Measurements from ENCODE around the gene ZNF180.

- TF ChIP-seq CTCF (conservative IDR thresholded peaks at IDR 0.05; ENCODE audit: low read depth in 2 of 2) (no peak), POLR2AphosphoS5 (IDR thresholded peaks at IDR 0.05; ENCODE audit: low read depth) (no peak), EZH2phosphoT487 (IDR thresholded peaks at IDR 0.05; ENCODE audit: unreplicated experiment) (no peak), EZH2 (IDR thresholded peaks at IDR 0.05; ENCODE audit: low read depth, unreplicated experiment) (no peak), NANOG (IDR thresholded peaks at IDR 0.05; ENCODE audit: borderline replicate concordance) (no peak), CREB1 (CRISPR knock-in tag; IDR thresholded peaks at IDR 0.05; ENCODE audit: low read depth) (no peak), STAT1 (IDR thresholded peaks at IDR 0.05; ENCODE audit: unreplicated experiment) (no peak), JUNB (IDR thresholded peaks at IDR 0.05; ENCODE audit: unreplicated experiment) (no peak), ETS1 (IDR thresholded peaks at IDR 0.05) (no peak)
- TF ChIP-seq, protein P1, sequence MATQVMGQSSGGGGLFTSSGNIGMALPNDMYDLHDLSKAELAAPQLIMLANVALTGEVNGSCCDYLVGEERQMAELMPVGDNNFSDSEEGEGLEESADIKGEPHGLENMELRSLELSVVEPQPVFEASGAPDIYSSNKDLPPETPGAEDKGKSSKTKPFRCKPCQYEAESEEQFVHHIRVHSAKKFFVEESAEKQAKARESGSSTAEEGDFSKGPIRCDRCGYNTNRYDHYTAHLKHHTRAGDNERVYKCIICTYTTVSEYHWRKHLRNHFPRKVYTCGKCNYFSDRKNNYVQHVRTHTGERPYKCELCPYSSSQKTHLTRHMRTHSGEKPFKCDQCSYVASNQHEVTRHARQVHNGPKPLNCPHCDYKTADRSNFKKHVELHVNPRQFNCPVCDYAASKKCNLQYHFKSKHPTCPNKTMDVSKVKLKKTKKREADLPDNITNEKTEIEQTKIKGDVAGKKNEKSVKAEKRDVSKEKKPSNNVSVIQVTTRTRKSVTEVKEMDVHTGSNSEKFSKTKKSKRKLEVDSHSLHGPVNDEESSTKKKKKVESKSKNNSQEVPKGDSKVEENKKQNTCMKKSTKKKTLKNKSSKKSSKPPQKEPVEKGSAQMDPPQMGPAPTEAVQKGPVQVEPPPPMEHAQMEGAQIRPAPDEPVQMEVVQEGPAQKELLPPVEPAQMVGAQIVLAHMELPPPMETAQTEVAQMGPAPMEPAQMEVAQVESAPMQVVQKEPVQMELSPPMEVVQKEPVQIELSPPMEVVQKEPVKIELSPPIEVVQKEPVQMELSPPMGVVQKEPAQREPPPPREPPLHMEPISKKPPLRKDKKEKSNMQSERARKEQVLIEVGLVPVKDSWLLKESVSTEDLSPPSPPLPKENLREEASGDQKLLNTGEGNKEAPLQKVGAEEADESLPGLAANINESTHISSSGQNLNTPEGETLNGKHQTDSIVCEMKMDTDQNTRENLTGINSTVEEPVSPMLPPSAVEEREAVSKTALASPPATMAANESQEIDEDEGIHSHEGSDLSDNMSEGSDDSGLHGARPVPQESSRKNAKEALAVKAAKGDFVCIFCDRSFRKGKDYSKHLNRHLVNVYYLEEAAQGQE (IDR thresholded peaks at IDR 0.05; ENCODE audit: unreplicated experiment) = no peak
- TF ChIP-seq, protein P2, sequence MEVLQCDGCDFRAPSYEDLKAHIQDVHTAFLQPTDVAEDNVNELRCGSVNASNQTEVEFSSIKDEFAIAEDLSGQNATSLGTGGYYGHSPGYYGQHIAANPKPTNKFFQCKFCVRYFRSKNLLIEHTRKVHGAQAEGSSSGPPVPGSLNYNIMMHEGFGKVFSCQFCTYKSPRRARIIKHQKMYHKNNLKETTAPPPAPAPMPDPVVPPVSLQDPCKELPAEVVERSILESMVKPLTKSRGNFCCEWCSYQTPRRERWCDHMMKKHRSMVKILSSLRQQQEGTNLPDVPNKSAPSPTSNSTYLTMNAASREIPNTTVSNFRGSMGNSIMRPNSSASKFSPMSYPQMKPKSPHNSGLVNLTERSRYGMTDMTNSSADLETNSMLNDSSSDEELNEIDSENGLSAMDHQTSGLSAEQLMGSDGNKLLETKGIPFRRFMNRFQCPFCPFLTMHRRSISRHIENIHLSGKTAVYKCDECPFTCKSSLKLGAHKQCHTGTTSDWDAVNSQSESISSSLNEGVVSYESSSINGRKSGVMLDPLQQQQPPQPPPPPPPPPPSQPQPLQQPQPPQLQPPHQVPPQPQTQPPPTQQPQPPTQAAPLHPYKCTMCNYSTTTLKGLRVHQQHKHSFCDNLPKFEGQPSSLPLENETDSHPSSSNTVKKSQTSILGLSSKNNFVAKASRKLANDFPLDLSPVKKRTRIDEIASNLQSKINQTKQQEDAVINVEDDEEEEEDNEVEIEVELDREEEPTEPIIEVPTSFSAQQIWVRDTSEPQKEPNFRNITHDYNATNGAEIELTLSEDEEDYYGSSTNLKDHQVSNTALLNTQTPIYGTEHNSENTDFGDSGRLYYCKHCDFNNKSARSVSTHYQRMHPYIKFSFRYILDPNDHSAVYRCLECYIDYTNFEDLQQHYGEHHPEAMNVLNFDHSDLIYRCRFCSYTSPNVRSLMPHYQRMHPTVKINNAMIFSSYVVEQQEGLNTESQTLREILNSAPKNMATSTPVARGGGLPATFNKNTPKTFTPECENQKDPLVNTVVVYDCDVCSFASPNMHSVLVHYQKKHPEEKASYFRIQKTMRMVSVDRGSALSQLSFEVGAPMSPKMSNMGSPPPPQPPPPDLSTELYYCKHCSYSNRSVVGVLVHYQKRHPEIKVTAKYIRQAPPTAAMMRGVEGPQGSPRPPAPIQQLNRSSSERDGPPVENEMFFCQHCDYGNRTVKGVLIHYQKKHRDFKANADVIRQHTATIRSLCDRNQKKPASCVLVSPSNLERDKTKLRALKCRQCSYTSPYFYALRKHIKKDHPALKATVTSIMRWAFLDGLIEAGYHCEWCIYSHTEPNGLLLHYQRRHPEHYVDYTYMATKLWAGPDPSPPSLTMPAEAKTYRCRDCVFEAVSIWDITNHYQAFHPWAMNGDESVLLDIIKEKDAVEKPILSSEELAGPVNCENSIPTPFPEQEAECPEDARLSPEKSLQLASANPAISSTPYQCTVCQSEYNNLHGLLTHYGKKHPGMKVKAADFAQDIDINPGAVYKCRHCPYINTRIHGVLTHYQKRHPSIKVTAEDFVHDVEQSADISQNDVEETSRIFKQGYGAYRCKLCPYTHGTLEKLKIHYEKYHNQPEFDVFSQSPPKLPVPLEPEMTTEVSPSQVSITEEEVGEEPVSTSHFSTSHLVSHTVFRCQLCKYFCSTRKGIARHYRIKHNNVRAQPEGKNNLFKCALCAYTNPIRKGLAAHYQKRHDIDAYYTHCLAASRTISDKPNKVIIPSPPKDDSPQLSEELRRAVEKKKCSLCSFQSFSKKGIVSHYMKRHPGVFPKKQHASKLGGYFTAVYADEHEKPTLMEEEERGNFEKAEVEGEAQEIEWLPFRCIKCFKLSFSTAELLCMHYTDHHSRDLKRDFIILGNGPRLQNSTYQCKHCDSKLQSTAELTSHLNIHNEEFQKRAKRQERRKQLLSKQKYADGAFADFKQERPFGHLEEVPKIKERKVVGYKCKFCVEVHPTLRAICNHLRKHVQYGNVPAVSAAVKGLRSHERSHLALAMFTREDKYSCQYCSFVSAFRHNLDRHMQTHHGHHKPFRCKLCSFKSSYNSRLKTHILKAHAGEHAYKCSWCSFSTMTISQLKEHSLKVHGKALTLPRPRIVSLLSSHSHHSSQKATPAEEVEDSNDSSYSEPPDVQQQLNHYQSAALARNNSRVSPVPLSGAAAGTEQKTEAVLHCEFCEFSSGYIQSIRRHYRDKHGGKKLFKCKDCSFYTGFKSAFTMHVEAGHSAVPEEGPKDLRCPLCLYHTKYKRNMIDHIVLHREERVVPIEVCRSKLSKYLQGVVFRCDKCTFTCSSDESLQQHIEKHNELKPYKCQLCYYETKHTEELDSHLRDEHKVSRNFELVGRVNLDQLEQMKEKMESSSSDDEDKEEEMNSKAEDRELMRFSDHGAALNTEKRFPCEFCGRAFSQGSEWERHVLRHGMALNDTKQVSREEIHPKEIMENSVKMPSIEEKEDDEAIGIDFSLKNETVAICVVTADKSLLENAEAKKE (CRISPR knock-in tag; IDR thresholded peaks at IDR 0.05) = no peak
These were observed 39.7 kb upstream of the ZNF180 start for GRCh38 chr19:44539991-44540390.

Measured in GM23338 (cell line).